ENCODE results near the gene HLA-DRB5. TPM values are rescaled to one million over a fixed set of nuclear protein-coding genes. Genes with fewer than 3 reads are reported as not detected.

The HLA-DRB5 gene
- polyA plus RNA-seq, 3 donors = 168 to 1,407 (median 394) TPM

DNA sequence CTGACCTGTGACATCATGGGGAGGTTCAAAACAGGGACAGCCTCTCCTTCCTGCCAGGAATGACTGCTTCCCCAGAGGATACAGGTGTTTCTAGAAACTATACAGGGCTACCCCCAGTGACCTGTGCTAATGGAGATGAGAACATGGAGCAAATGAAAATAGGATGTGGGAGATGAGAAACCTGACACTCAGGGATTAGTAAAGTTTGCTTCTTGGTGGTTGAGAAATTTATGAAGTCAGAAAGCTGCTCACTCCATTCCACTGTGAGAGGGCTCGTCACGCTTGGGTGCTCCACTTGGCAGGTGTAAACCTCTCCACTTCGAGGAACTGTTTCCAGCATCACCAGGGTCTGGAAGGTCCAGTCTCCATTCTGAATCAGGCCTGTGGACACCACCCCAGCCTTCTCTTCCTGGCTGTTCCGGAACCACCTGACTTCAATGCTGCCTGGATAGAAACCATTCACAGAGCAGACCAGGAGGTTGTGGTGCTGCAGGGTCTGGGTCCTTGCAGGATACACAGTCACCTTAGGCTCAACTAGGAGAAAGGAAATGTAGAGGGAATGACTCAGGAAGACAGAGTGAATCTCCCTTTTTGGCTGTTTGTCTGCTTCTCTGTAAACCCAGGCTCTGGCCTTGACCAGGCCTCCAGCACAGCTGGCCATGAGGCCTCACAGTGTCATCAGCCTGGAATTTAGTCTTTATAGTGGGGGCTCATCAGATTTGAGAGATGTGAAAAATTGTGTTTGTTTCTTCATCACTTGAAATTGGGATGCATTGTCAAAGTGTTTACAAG is 10.8 kb downstream of the HLA-DRB5 start:
- no peaks in the 10 kb centered on the region for H3K27me3 Mint-ChIP-seq (ENCODE audit: low read depth in 3 of 3)
- WGBS (ENCODE audit: insufficient coverage) = no CpG with 5 or more reads among the region's 4 CpGs
- Histone ChIP-seq H3K4me2 (replicated peaks; ENCODE audit: extremely low read depth, low read length, poor library complexity, severe bottlenecking) (no peak overlapping the region), H2AFZ (ENCODE audit: insufficient read depth, low read depth, low read length, poor library complexity, severe bottlenecking) (no peak overlapping the region), H3K27me3 (ENCODE audit: control insufficient read depth in 2 of 2, insufficient read depth in 2 of 2, low read length in 2 of 2) (no peaks in the 10 kb centered on the region), H3K4me3 (replicated peaks in 1 of 3; ENCODE audit: low read depth in 2 of 3, low read length in 3 of 3) (no peak overlapping the region), H3K36me3 (replicated peaks in 1 of 2; ENCODE audit: control insufficient read depth in 1 of 2, insufficient read depth in 2 of 2, low read length in 2 of 2) (peaks cover 0 to 3% of the 10 kb centered on the region in 2 donors), H3K9ac (ENCODE audit: insufficient read depth, low read length, poor library complexity, severe bottlenecking) (no peak overlapping the region), H3K27ac (ENCODE audit: low read depth in 1 of 2, low read length in 2 of 2) (no peak overlapping the region), H3K79me2 (ENCODE audit: insufficient read depth, low read length) (no peaks in the 10 kb centered on the region), H3K9me3 (replicated peaks in 1 of 2; ENCODE audit: control insufficient read depth in 1 of 2, insufficient read depth in 1 of 2, low read length in 2 of 2) (no peaks in the 10 kb centered on the region), H3K4me1 (ENCODE audit: control insufficient read depth in 1 of 2, insufficient read depth in 2 of 2, low read length in 2 of 2) (no peaks in the 10 kb centered on the region), H4K20me1 (ENCODE audit: insufficient read depth, low read length) (no peaks in the 10 kb centered on the region)
- no peak for DNase-seq
- TF ChIP-seq, protein P1, sequence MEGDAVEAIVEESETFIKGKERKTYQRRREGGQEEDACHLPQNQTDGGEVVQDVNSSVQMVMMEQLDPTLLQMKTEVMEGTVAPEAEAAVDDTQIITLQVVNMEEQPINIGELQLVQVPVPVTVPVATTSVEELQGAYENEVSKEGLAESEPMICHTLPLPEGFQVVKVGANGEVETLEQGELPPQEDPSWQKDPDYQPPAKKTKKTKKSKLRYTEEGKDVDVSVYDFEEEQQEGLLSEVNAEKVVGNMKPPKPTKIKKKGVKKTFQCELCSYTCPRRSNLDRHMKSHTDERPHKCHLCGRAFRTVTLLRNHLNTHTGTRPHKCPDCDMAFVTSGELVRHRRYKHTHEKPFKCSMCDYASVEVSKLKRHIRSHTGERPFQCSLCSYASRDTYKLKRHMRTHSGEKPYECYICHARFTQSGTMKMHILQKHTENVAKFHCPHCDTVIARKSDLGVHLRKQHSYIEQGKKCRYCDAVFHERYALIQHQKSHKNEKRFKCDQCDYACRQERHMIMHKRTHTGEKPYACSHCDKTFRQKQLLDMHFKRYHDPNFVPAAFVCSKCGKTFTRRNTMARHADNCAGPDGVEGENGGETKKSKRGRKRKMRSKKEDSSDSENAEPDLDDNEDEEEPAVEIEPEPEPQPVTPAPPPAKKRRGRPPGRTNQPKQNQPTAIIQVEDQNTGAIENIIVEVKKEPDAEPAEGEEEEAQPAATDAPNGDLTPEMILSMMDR (IDR thresholded peaks at IDR 0.05) = no peak
- peaks cover 3 to 37% of the 10 kb centered on the region in 2 donors for H3K36me3 Mint-ChIP-seq
- H3K4me1 Mint-ChIP-seq = peaks cover 3% of the 10 kb centered on the region
- no peak overlapping the region for H3K4me3 Mint-ChIP-seq
- H3K27ac Mint-ChIP-seq = peak overlapping the region in 1 of 7 donors; percentile 20
- intact Hi-C loops (cut with micrococcal nuclease) = no loop called here
- H3K9me3 Mint-ChIP-seq = peaks cover 0 to 1% (median 0%) of the 10 kb centered on the region in 7 donors

DNA sequence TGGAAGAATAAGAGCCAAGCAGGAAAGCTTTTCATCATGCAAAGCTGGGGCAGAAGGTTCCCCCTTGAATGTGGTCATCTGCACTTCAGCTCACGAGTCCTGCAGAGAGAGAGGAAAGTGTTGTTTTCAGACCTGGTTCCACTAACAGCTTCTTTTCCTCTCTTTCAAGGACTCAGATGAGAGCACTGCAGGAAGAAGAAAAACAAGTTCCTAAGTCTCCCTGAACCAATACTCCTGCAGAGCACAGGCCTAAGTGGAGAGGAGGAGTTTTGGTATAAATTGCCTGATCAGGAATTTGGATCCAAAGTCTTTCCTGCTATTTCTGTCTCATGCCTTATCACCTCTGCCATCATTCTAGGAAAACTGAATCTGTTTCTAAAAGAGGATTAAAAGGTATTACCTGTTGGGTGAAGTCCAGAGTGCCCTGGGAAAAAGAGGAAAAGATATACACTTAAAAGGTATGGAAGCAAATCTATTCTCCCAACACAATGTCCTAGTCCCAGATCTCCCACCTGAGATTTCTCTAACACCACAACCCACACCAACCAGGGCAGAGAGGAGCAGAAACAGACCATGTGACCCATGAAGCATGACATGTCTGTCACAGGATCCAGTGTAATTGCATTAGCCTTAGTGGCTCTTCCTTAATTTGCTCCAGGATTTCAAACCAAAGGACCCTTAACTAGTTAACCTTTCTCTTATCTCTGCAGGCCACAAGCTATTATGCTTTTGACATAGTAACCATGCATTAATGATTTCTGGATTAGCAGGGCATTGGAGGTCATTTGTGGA is 12.2 kb downstream of the HLA-DRB5 start:
- H3K36me3 Mint-ChIP-seq = peaks cover 3 to 29% of the 10 kb centered on the region in 2 donors
- TF ChIP-seq, protein P1 (IDR thresholded peaks at IDR 0.05) = no peak
- no peaks in the 10 kb centered on the region for H3K27me3 Mint-ChIP-seq (ENCODE audit: low read depth in 3 of 3)
- peaks cover 0 to 3% of the 10 kb centered on the region in 2 donors for H3K36me3 ChIP-seq (replicated peaks in 1 of 2; ENCODE audit: control insufficient read depth in 1 of 2, insufficient read depth in 2 of 2, low read length in 2 of 2)
- no CpG with 5 or more reads among the region's 1 CpG for WGBS (ENCODE audit: insufficient coverage)
- no peaks in the 10 kb centered on the region for H4K20me1 ChIP-seq (ENCODE audit: insufficient read depth, low read length)
- H2AFZ ChIP-seq (ENCODE audit: insufficient read depth, low read depth, low read length, poor library complexity, severe bottlenecking) = no peak overlapping the region
- H3K27ac Mint-ChIP-seq = peak overlapping the region in 1 of 7 donors; percentile 22
- peak in 1 of 3 donors; percentile 27 for DNase-seq
- no peaks in the 10 kb centered on the region for H3K27me3 ChIP-seq (ENCODE audit: control insufficient read depth in 2 of 2, insufficient read depth in 2 of 2, low read length in 2 of 2)
- no peaks in the 10 kb centered on the region for H3K9me3 ChIP-seq (replicated peaks in 1 of 2; ENCODE audit: control insufficient read depth in 1 of 2, insufficient read depth in 1 of 2, low read length in 2 of 2)
- intact Hi-C loops (cut with micrococcal nuclease) = no loop called here
- H3K4me1 Mint-ChIP-seq = no peaks in the 10 kb centered on the region
- no peak overlapping the region for H3K4me2 ChIP-seq (replicated peaks; ENCODE audit: extremely low read depth, low read length, poor library complexity, severe bottlenecking)
- no peak overlapping the region for H3K27ac ChIP-seq (ENCODE audit: low read depth in 1 of 2, low read length in 2 of 2)
- no peaks in the 10 kb centered on the region for H3K4me1 ChIP-seq (ENCODE audit: control insufficient read depth in 1 of 2, insufficient read depth in 2 of 2, low read length in 2 of 2)
- no peak overlapping the region for H3K9ac ChIP-seq (ENCODE audit: insufficient read depth, low read length, poor library complexity, severe bottlenecking)
- peaks cover 0 to 3% (median 0%) of the 10 kb centered on the region in 7 donors for H3K9me3 Mint-ChIP-seq
- H3K4me3 Mint-ChIP-seq = no peak overlapping the region
- no peaks in the 10 kb centered on the region for H3K79me2 ChIP-seq (ENCODE audit: insufficient read depth, low read length)
- no peak overlapping the region for H3K4me3 ChIP-seq (replicated peaks in 1 of 3; ENCODE audit: low read depth in 2 of 3, low read length in 3 of 3)
